PC-9 (cell line): Measurements from ENCODE around the gene CALN1. TPM values are rescaled to one million over a fixed set of nuclear protein-coding genes. Genes with fewer than 3 reads are reported as not detected.

Source experiments
- BruUV-seq: library from RNA; stranded (reverse); fragments of 400-500 nt; replicated peaks from 2 replicates; lab custom pipeline; 2021; lab: Mats Ljungman, UMichigan
- CTCF ChIA-PET: fragments of 300-600 bp; sonication (Branson Sonifier 250); formaldehyde crosslinking; loops from one replicate; lab custom pipeline; 2022; ENCODE audit warnings: antibody characterized with exemption; lab: Charles Lee
- POLR2A ChIA-PET: fragments of 300-600 bp; sonication (Branson Sonifier 250); formaldehyde crosslinking; loops from one replicate; lab custom pipeline; 2022; ENCODE audit warnings: antibody characterized with exemption; ENCODE audit not compliant: unreplicated experiment; lab: Charles Lee
- DNase-seq, 2 experiments: peaks; one replicate each; pipeline versions ENCODE4 v3.0.0 to v3.0.0-alpha.2; 2015 to 2022; ENCODE audit warnings: mixed read lengths in 1 of 2
- H2AFZ ChIP-seq: fragments of 200-600 bp; sonication (generic); 2 replicates; pipeline ENCODE4 v1.8.1; 2017; ENCODE audit warnings: antibody characterized with exemption
- H3F3A ChIP-seq: fragments of 200-600 bp; sonication (generic); 2 replicates; pipeline ENCODE4 v1.8.1; 2017; ENCODE audit warnings: antibody characterized with exemption, mild to moderate bottlenecking, low read depth; ENCODE audit not compliant: insufficient read depth
- H3K27ac ChIP-seq: fragments of 200-600 bp; sonication (generic); 2 replicates; pipeline ENCODE4 v1.6.1; 2016; ENCODE audit warnings: mixed run types
- H3K27me3 ChIP-seq: fragments of 200-600 bp; sonication (generic); 2 replicates; pipeline ENCODE4 v1.6.1; 2016; ENCODE audit warnings: low read depth, mixed run types; ENCODE audit not compliant: insufficient read depth
- H3K36me3 ChIP-seq: fragments of 200-600 bp; sonication (generic); 2 replicates; pipeline ENCODE4 v1.6.1; 2016; ENCODE audit warnings: low read depth, mixed run types
- H3K4me1 ChIP-seq: fragments of 200-600 bp; sonication (generic); replicated peaks from 2 replicates; pipeline ENCODE4 v1.6.1; 2016; ENCODE audit warnings: mixed run types; ENCODE audit not compliant: insufficient read depth
- H3K4me2 ChIP-seq: fragments of 200-600 bp; sonication (generic); 2 replicates; pipeline ENCODE4 v1.6.1; 2017; ENCODE audit warnings: mixed run types
- H3K4me3 ChIP-seq: fragments of 200-600 bp; sonication (generic); 2 replicates; pipeline ENCODE4 v1.6.1; 2016; ENCODE audit warnings: mixed run types
- H3K79me2 ChIP-seq: fragments of 200-600 bp; sonication (generic); 2 replicates; pipeline ENCODE4 v1.6.1; 2017; ENCODE audit warnings: low read depth, mixed run types
- H3K9me2 ChIP-seq: fragments of 200-600 bp; sonication (generic); 2 replicates; pipeline ENCODE4 v1.8.1; 2017; ENCODE audit warnings: mild to moderate bottlenecking; ENCODE audit not compliant: insufficient read depth
- H3K9me3 ChIP-seq: fragments of 200-600 bp; sonication (generic); 2 replicates; pipeline ENCODE4 v1.8.1; 2016; ENCODE audit warnings: low read depth; ENCODE audit not compliant: insufficient read depth
- H4K20me1 ChIP-seq: fragments of 200-600 bp; sonication (generic); 2 replicates; pipeline ENCODE4 v1.8.1; 2017; ENCODE audit not compliant: insufficient read depth
- CTCF ChIP-seq: fragments of 200-600 bp; sonication (generic); conservative IDR thresholded peaks from 2 replicates; pipeline ENCODE4 v1.6.1; 2017; ENCODE audit warnings: mixed run types, antibody characterized with exemption, mild to moderate bottlenecking, moderate library complexity
- EZH2 ChIP-seq: fragments of 200-600 bp; sonication (generic); IDR thresholded peaks from 2 replicates; pipeline ENCODE4 v1.8.0; 2017; ENCODE audit warnings: antibody characterized with exemption, low read depth
- intact Hi-C: fragments of 100-400 bp; cut with micrococcal nuclease; formaldehyde crosslinking; loops from one replicate; pipeline ENCODE4 v1.10.0; 2022; ENCODE audit not compliant: unreplicated experiment
- total RNA-seq: library from RNA; stranded (reverse); gene quantifications from 2 replicates; pipeline ENCODE4 v1.2.3, GENCODE V29; 2021

Gene CALN1
- total RNA-seq, 1 experiment from 2014 or later = not detected

GRCh38 chr7:72235351-72235750 lies 176.8 kb downstream of the CALN1 start:
- Histone ChIP-seq H3K9me3 (no peaks in the 10 kb centered on the region), H3K4me2 (no peak overlapping the region), H3K4me1 (no peaks in the 10 kb centered on the region), H3K27ac (no peak overlapping the region), H3K79me2 (no peaks in the 10 kb centered on the region), H3K4me3 (no peak overlapping the region), H3K27me3 (peaks cover 1% of the 10 kb centered on the region; the same call in 1 of the 2 replicates), H2AFZ (no peak overlapping the region), H3F3A (no peaks in the 10 kb centered on the region), H3K9me2 (no peaks in the 10 kb centered on the region), H3K36me3 (no peaks in the 10 kb centered on the region), H4K20me1 (no peaks in the 10 kb centered on the region)
- ChIA-PET POLR2A (no interaction called here), CTCF (no interaction called here)
- DNase-seq = no peak
- intact Hi-C loops = no loop called here
- TF ChIP-seq EZH2 (no peak), CTCF (no peak)
- no TSS peak for BruUV-seq

GRCh38 chr7:72234086-72234485 lies 178.1 kb downstream of the CALN1 start:
- DNase-seq = no peak
- Histone ChIP-seq H4K20me1 (no peaks in the 10 kb centered on the region), H3K79me2 (no peaks in the 10 kb centered on the region), H3K27ac (no peak overlapping the region), H3K27me3 (no peaks in the 10 kb centered on the region; the same call in 1 of the 2 replicates), H3K4me2 (no peak overlapping the region), H3K4me3 (no peak overlapping the region), H3K9me3 (no peaks in the 10 kb centered on the region), H3F3A (no peaks in the 10 kb centered on the region), H3K9me2 (no peaks in the 10 kb centered on the region), H2AFZ (no peak overlapping the region), H3K36me3 (no peaks in the 10 kb centered on the region), H3K4me1 (no peaks in the 10 kb centered on the region)
- intact Hi-C loops = no loop called here
- no TSS peak for BruUV-seq
- ChIA-PET POLR2A (no interaction called here), CTCF (no interaction called here)
- TF ChIP-seq EZH2 = no peak
- no peak for TF ChIP-seq CTCF

GRCh38 chr7:72230281-72230680 lies 181.9 kb downstream of the CALN1 start:
- Histone ChIP-seq H3K36me3 (no peaks in the 10 kb centered on the region), H3K4me1 (no peaks in the 10 kb centered on the region), H3K9me2 (no peaks in the 10 kb centered on the region), H3K9me3 (no peaks in the 10 kb centered on the region), H3K27me3 (peaks cover 23% of the 10 kb centered on the region), H3K4me3 (no peak overlapping the region), H3K27ac (no peak overlapping the region), H2AFZ (no peak overlapping the region), H3K79me2 (no peaks in the 10 kb centered on the region), H3K4me2 (no peak overlapping the region), H3F3A (no peaks in the 10 kb centered on the region), H4K20me1 (no peaks in the 10 kb centered on the region)
- no TSS peak for BruUV-seq
- ChIA-PET CTCF (interaction anchor here (0.6 kb wide), 1 partner anchor 1401 kb away, joined by 3 read pairs; no protein-coding TSS in a partner anchor), POLR2A (no interaction called here)
- intact Hi-C loops = no loop called here
- no peak for TF ChIP-seq EZH2
- DNase-seq = no peak

GRCh38 chr7:72223351-72223750 lies 188.8 kb downstream of the CALN1 start:
- Histone ChIP-seq H3K4me1 (no peaks in the 10 kb centered on the region), H3K4me2 (no peak overlapping the region)
- POLR2A ChIA-PET = no interaction called here

More at GRCh38 chr7:72223351-72223750, 188.8 kb downstream of the CALN1 start:
- Histone ChIP-seq H3K9me2 (no peaks in the 10 kb centered on the region), H3F3A (no peaks in the 10 kb centered on the region), H4K20me1 (no peaks in the 10 kb centered on the region), H3K27ac (no peak overlapping the region), H2AFZ (no peak overlapping the region), H3K79me2 (no peaks in the 10 kb centered on the region), H3K27me3 (peaks cover 26% of the 10 kb centered on the region), H3K4me3 (no peak overlapping the region), H3K9me3 (no peaks in the 10 kb centered on the region), H3K36me3 (no peaks in the 10 kb centered on the region)
- CTCF ChIA-PET = no interaction called here
- no peak for DNase-seq
- no TSS peak for BruUV-seq
- TF ChIP-seq CTCF = no peak
- intact Hi-C loops = no loop called here
